ENCODE measurements around the gene CHRM4. TPM values are rescaled to one million over a fixed set of nuclear protein-coding genes. Genes with fewer than 3 reads are reported as not detected.

The CHRM4 gene
- total and polyA plus RNA-seq, 2 of the 13 experiments (the other 11 are each of a cell fraction or from before 2014, with no cell fraction given): 0.13 to 0.21 TPM

DNA sequence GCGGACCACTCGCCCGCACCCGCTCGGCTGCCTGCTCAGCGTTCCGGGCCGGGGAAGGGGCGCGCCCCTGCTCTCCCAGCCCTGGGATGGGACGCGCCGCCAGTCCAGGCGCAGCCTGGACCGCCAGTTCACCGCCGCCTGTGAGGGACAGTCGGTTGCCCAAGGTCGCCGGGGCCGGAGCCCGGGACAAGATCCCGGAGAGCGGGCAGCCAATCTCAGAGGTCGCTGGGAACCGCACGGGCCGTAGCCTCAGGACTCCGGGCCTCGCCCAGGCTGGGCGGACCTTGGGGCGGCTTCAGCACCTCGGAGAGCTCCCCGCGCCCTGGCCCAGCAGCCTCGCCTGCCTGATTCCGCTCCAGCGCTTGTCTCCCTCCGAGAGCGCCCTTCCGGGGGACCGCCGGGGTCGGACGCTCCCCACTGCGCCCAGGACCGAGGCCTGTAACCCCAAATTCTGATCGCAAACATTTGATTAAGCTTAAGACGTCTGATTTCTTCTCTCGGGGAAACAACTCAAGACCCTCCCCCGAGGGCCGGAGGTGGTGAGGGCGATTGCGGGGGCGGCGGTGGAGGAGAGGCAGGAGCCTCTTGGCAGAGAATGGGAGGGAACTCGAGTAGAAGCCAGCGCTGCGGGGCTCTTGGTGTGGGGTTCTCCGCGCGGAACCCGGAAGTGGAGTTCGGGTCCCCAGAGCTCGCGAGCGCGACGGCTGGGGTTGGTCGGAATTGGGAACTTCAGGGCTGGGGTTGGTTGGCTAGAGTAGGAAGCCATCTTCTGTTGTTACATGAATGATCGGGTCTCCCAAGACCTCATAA lies 1.1 kb upstream of the CHRM4 start (continued):
- TF ChIP-seq ZNF704 (CRISPR knock-in tag; IDR thresholded peaks at IDR 0.05; ENCODE audit: borderline replicate concordance) (peak; percentile 96), RAD51 (IDR thresholded peaks at IDR 0.05; ENCODE audit: borderline replicate concordance) (no peak), NAIF1 (CRISPR knock-in tag; IDR thresholded peaks at IDR 0.05; ENCODE audit: borderline replicate concordance) (peak; percentile 51; the same call in 1 of the 2 replicates), ZNF768 (CRISPR knock-in tag; IDR thresholded peaks at IDR 0.05) (peak; percentile 86), CENPX (CRISPR knock-in tag; IDR thresholded peaks at IDR 0.05) (no peak), HOXA5 (CRISPR knock-in tag; IDR thresholded peaks at IDR 0.05) (peak; percentile 99), ZNF563 (CRISPR knock-in tag; IDR thresholded peaks at IDR 0.05) (peak; percentile 99), ZNF3 (CRISPR knock-in tag; IDR thresholded peaks at IDR 0.05) (peak; percentile 55; the same call in 1 of the 2 replicates), ZNF274 (CRISPR knock-in tag; IDR thresholded peaks at IDR 0.05) (peak; percentile 99), KDM5A (IDR thresholded peaks at IDR 0.05; ENCODE audit: borderline replicate concordance, low read length) (no peak), DNMT1 (CRISPR knock-in tag; IDR thresholded peaks at IDR 0.05) (peak; percentile 60; the same call in 1 of the 2 replicates), NCOR1 (IDR thresholded peaks at IDR 0.05; ENCODE audit: borderline replicate concordance, low read length) (no peak), ZNF609 (CRISPR knock-in tag; IDR thresholded peaks at IDR 0.05; ENCODE audit: borderline replicate concordance) (peak; percentile 34; the same call in 1 of the 2 replicates)
- TF ChIP-seq, protein P1, sequence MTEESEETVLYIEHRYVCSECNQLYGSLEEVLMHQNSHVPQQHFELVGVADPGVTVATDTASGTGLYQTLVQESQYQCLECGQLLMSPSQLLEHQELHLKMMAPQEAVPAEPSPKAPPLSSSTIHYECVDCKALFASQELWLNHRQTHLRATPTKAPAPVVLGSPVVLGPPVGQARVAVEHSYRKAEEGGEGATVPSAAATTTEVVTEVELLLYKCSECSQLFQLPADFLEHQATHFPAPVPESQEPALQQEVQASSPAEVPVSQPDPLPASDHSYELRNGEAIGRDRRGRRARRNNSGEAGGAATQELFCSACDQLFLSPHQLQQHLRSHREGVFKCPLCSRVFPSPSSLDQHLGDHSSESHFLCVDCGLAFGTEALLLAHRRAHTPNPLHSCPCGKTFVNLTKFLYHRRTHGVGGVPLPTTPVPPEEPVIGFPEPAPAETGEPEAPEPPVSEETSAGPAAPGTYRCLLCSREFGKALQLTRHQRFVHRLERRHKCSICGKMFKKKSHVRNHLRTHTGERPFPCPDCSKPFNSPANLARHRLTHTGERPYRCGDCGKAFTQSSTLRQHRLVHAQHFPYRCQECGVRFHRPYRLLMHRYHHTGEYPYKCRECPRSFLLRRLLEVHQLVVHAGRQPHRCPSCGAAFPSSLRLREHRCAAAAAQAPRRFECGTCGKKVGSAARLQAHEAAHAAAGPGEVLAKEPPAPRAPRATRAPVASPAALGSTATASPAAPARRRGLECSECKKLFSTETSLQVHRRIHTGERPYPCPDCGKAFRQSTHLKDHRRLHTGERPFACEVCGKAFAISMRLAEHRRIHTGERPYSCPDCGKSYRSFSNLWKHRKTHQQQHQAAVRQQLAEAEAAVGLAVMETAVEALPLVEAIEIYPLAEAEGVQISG (CRISPR knock-in tag; IDR thresholded peaks at IDR 0.05): peak; percentile 90
- TF ChIP-seq, protein P2, sequence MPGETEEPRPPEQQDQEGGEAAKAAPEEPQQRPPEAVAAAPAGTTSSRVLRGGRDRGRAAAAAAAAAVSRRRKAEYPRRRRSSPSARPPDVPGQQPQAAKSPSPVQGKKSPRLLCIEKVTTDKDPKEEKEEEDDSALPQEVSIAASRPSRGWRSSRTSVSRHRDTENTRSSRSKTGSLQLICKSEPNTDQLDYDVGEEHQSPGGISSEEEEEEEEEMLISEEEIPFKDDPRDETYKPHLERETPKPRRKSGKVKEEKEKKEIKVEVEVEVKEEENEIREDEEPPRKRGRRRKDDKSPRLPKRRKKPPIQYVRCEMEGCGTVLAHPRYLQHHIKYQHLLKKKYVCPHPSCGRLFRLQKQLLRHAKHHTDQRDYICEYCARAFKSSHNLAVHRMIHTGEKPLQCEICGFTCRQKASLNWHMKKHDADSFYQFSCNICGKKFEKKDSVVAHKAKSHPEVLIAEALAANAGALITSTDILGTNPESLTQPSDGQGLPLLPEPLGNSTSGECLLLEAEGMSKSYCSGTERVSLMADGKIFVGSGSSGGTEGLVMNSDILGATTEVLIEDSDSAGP (CRISPR knock-in tag; IDR thresholded peaks at IDR 0.05; ENCODE audit: borderline replicate concordance): peak; percentile 89
- TF ChIP-seq, protein P3, sequence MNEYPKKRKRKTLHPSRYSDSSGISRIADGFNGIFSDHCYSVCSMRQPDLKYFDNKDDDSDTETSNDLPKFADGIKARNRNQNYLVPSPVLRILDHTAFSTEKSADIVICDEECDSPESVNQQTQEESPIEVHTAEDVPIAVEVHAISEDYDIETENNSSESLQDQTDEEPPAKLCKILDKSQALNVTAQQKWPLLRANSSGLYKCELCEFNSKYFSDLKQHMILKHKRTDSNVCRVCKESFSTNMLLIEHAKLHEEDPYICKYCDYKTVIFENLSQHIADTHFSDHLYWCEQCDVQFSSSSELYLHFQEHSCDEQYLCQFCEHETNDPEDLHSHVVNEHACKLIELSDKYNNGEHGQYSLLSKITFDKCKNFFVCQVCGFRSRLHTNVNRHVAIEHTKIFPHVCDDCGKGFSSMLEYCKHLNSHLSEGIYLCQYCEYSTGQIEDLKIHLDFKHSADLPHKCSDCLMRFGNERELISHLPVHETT (CRISPR knock-in tag; conservative IDR thresholded peaks at IDR 0.05): peak; percentile 89; the same call in 1 of the 2 replicates
